GOT3 (cell line): ENCODE data around the gene MPEG1.

Experiments used
- DNase-seq: peaks from one replicate; lab custom pipeline; 2025; ENCODE audit warnings: mixed read lengths; lab: John Stamatoyannopoulos, UW

Gene MPEG1

DNA sequence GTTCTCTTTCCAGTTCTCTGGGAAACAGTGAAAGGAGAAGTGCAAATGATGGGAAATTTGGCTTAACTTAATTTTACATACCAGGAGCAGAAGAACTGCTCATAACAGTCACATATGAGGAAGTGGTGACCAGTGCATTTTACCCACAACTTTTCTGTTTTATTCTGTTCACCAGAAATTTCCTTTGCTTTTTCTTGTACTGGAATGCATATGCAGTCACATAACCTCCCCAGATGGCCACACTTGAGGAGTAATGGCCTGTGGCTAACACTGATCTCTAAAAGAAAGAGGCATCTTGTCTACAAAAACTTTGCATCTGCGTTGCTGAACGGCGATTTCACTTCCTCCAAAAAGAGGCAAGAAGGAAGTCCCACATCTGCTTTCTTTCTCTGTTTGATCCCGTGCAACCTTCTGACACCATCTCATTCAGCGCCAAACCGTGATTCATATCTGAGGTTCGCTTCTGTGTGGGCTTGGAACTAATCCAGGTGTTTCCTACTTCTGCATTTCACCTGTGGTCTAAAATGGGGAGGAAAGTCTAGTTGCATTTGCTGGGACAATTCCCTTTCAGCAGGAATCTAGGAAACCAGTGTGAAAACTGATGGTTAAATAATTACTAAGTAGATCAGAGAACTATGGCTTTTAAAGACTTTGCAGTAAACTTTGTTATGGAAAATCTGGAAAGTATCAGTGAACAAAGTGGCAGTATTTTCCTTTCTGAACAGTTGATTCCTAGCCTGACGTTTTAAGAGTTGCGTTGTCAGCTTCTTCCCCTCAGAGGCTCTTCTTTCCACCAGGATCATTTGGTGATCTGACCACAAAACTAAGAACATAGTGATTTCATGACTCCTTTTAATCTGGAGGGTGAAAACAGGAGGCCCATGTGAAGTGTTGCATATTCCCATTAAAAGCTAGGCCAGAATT, 4.2 kb upstream of the MPEG1 start:
- no peak for DNase-seq

DNA sequence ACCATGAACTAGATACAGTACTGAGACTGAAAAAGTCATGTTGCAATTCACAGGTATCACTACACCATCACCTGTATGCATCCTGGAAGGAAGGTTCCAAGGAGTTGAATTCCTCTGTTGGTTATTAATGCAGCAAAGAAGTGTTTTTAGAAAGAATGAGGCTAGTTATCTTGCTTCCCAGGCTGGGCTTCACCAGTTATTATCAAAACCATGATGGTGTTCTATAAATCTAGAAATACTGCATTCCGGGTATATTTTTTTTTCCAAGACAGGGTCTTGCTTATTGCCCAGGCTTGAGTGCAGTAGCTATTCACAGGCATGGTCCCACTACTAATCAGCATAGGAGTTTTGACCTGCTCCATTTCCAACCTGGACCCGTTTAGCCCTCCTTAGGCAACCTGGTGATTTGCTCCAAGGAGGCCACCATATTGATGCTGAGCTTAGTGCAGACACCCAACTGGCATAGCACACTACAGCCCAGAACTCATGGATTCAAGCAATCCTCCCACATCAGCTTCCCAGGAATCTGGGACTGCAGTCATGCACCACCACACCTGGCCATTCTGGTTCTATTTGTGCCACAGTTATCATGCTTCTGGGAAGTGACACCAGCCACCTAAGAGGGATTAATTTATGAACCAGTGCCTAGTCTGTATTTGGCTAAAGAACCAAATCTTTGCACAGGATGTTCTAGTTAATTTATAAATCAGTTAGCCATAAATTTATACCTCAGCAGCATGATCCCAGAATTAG, 1.6 kb upstream of the MPEG1 start:
- DNase-seq = no peak

GRCh38 chr11:59212222-59212621, 505 bp downstream of the MPEG1 start:
- no peak for DNase-seq

GRCh38 chr11:59208956-59209355, 3.8 kb downstream of the MPEG1 start:
- no peak for DNase-seq

- no peak for DNase-seq
Measured at GRCh38 chr11:59207988-59208451, 4.7 kb downstream of the MPEG1 start.

DNA sequence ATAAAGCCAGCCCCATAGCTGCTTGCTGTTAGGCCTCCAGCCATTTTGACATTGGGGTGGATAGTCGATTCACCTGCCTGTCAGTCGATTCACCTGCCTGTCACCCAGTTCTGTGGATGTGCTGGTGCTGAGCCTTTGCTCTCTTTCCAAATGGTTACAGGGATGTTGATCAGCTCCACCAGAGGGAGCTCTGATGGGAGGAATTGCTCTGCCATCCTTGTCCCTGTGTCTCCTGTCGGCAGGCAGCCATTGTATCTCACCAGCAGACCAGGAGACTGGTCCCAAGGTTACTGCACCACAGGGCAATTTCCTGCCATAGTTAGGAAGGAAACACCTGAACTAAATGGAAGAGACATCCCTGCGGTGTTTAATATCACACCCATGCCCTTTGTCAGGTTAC, 6.1 kb downstream of the MPEG1 start:
- DNase-seq = no peak

- DNase-seq = no peak
Measured at GRCh38 chr11:59205648-59206047, 7.1 kb downstream of the MPEG1 start.

DNA sequence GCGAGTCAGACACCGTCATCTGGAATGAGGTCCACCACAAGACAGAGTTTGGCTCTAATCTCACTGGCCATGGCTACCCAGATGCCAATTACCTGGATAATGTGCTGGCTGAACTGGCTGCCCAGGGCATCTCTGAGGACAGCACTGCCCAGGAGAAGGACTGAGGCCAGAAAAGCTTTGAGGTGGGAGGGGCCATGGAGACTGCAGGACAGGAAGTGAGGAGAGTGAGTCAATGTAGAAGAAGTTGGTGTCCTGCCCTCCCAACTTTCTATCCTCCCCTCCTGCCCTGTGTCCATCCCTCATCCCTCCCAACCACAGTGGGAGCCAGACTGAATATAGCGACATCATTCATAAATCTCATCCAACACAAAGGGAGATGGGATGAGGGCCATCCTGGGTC, 8.0 kb downstream of the MPEG1 start:
- DNase-seq = no peak

- no peak for DNase-seq
Measured at GRCh38 chr11:59201353-59201752, 11.4 kb downstream of the MPEG1 start.

GRCh38 chr11:59200423-59200746, 12.3 kb downstream of the MPEG1 start:
- no peak for DNase-seq

- no peak for DNase-seq
Measured at GRCh38 chr11:59199546-59200422, 12.9 kb downstream of the MPEG1 start.

DNA sequence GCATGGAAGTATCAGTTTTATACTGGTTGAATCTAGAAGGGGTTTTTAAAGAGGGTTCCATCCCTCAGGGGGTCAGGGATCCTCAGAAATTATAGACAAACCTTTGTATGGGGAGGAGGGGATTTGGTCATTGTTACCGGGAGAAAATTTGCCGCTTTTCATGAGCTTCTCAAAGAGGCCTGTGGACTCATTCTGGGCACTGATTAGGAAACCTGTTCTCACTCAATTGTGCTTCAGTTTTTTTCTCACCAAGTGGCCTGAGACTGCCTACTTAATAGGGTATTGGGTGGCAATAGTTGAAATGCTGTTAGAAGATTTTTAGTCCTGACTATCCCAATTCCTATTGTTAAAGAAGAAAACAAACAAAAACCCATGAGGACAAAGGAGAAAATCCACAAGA, 14.0 kb downstream of the MPEG1 start:
- no peak for DNase-seq

- peak; percentile 41 for DNase-seq
Measured at GRCh38 chr11:59197991-59198390, 14.7 kb downstream of the MPEG1 start.

DNA sequence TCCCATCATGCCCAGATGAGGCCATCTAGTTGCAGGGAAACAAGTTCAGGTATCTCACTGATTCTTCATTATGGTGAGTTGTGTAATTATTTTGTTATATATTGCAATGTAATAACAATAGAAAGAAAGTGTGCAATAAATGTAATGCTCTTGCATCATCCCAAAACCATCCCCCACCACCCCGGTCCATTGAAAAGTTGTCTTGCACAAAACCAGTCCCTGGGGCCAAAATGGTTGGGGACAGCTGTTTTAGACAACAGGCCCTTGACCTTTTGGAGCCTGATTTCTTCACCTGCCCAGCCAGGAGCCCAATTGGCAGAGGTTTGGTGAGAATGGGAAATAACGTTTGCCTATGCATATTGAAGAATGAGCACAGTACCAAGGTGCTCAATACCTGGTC, 15.9 kb downstream of the MPEG1 start:
- DNase-seq = no peak

DNA sequence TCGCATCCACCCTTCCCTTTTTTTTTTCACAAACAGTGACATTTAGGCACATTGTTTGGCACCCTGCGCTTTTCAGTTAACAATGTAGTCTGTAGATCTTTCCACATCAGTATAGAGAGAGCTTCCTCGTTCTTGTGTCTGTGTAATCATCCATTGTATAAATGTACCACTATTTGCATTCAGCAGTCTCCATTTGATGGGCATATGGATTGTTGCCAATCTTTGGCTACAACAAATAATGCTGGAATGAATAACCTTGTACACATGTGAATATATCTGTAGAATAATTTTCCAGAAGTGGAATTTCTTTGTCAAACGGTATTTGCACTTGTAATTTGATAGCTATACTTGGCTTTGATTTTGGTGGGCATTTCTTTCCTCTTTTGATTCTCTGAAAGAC, 17.1 kb downstream of the MPEG1 start:
- no peak for DNase-seq

DNA sequence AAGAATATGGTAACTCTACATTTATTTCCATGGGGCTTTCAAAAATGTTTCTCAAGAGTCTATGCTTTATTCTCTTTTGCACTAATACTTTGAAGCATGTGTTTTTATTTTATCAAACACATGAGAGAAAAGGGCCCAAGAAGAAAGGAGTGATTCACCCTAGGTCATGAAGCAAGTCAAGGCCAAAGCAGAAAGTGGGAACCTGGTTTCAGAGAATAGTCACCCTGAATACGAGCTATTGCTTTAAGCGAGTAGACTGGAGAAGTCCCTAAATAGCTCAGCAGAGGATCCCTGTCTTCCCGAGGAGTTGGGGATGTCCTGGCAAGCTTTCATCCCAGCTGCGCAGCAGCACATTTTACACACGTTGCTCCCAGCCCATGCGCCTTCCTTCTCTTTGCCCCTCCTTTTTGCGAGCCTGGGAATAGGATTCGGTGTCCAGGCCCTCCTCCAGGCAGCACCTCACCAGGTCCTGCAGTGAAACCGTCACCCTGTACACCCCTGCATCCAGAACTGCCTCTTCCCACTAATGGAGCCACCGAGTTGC, 19.1 kb downstream of the MPEG1 start:
- no peak for DNase-seq

DNA sequence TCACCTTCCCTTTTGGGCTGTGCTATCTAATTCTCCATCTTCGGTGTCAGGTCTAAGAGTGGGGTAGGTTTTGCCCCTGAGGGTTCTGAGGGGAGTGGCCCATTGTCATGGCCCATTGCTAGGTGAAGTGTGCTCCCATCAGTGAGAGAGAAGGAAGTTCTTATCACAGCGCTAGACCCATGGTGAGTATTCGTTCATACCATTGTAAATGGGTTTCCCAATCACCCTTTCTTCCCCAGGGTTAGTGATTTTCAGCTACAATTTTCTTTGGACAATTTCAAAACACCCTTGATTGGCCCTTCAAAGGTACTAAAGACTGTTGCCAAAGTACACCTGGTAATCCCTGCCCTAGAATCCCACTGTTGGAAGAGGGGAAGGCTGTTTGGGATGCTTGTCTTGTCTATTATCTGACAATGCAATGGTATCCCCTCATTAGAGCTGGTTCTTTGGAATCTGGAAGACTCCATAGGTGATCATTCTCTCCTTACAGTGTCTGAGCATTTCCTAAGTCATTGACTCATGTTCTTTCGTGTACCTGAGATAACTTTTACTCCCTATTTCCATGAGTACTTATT, 20.2 kb downstream of the MPEG1 start:
- no peak for DNase-seq

- DNase-seq = no peak
Measured at GRCh38 chr11:59191890-59192289, 20.8 kb downstream of the MPEG1 start.

DNA sequence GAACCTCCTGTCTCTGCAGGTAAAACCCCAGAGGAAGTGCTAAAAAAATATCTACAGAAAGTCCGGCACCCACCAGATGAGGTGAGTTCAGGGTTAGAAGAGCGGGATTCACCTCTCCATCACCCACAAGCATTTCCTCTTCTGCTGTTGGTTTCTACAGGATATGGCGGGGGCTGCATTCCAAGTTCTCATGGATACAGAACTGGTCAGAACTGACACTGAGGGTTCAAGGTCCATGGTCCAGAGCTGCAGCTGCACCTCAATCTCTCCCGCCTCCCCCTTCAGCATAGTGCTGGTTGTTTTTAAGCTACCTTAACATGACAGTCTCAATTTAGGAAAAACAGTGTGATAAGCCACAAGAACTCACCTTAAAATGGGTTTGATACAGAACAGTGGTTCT, 21.6 kb downstream of the MPEG1 start:
- no peak for DNase-seq

DNA sequence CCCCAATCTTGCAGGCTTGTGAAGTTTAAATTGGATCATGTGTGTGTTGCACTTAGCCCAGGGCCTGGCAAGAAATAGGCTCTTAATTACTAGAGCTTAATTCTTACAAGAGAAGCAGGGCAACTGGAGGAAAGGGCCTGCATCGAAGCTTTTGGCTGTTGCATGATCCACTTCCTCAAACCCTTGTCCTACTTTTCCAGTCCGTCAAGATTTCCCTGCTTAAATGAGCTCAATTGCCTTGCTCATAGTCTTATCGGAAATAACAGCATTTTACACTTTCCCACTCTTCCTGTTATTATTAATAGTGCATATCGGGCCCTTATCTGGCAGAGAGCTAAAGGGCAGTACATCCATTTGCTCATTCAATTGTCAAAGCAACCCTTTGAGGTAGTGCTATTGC, 22.7 kb downstream of the MPEG1 start:
- DNase-seq = no peak

GRCh38 chr11:59188954-59189353, 23.8 kb downstream of the MPEG1 start:
- no peak for DNase-seq

GRCh38 chr11:59187587-59187986, 25.1 kb downstream of the MPEG1 start:
- DNase-seq = no peak
